VCaP (cell line): ENCODE results near the gene AFAP1.
A peak's percentile ranks its signal among the peaks of the same experiment; 100 is the strongest.

ENCODE experiments used
- H3K27ac ChIP-seq: fragments of 450-650 bp; 2 replicates; pipeline ENCODE4 v1.5.1; 2017
- CTCF ChIP-seq: fragments of 450-650 bp; conservative IDR thresholded peaks from 2 replicates; pipeline ENCODE4 v1.5.1; 2017; ENCODE audit warnings: mild to moderate bottlenecking, moderate library complexity

AFAP1 gene

GRCh38 chr4:7933651-7934510, 5.8 kb downstream of the AFAP1 start:
- TF ChIP-seq CTCF = no peak
- no peak overlapping the region for H3K27ac ChIP-seq

GRCh38 chr4:7932287-7932686, 7.4 kb downstream of the AFAP1 start:
- no peak overlapping the region for H3K27ac ChIP-seq
- no peak for TF ChIP-seq CTCF

DNA sequence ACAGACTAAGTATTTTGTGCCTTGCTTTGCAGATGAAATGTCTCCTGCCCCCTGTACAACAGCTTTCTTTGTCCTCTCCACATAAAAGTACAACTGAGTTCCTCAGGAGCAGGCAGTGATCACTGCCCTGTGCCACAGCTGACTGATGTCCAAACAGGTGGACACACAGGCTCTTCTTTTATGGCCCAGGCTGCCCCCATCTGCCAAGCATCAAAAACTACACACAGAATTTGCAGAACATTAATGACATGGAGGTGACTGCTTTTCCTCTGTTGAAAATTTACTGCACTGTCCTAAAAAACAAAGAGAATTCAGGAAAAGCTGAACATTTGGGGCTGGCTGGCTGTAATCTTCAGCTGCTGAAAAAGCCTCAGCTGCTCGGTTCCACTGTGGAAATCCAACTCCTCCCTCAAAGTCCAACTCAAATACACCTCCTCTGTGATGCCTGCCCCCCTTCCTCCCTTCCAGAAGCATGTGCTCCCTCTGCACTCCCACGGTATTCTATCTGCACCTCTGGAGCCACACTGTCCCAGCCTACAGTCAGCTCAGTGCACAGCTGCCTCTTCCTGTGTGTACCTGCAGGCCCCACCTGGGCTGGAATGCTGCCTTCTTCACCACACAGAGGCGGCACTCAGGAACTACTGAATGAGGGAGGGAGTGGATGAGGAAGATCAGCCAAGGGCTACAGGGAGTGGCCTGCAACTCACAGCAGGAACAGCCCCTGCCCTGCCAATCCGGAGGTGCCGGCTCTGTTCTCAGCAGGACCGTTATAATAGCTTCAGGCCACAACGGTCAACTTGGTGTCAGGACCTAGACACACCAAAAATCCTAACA, 10.3 kb downstream of the AFAP1 start:
- H3K27ac ChIP-seq = no peak overlapping the region

GRCh38 chr4:7928711-7929110, 10.9 kb downstream of the AFAP1 start:
- no peak overlapping the region for H3K27ac ChIP-seq
- TF ChIP-seq CTCF = no peak

More for the DNA sequence above, 10.3 kb downstream of the AFAP1 start:
- TF ChIP-seq CTCF = peak; percentile 62

GRCh38 chr4:7926822-7927221, 12.8 kb downstream of the AFAP1 start:
- no peak overlapping the region for H3K27ac ChIP-seq

GRCh38 chr4:7924570-7924969, 15.1 kb downstream of the AFAP1 start:
- H3K27ac ChIP-seq = no peak overlapping the region
- TF ChIP-seq CTCF = no peak

More at GRCh38 chr4:7926822-7927221, 12.8 kb downstream of the AFAP1 start:
- no peak for TF ChIP-seq CTCF

- no peak overlapping the region for H3K27ac ChIP-seq
- no peak for TF ChIP-seq CTCF
Observed at GRCh38 chr4:7924163-7924562, 15.5 kb downstream of the AFAP1 start.
